ENCODE results near the gene FCRL3. TPM values are rescaled to one million over a fixed set of nuclear protein-coding genes. Genes with fewer than 3 reads are reported as not detected.

FCRL3 gene
- total and polyA plus RNA-seq, 2 of the 8 experiments (the other 6 are each of a cell fraction or from before 2014, with no cell fraction given), result not detected

DNA sequence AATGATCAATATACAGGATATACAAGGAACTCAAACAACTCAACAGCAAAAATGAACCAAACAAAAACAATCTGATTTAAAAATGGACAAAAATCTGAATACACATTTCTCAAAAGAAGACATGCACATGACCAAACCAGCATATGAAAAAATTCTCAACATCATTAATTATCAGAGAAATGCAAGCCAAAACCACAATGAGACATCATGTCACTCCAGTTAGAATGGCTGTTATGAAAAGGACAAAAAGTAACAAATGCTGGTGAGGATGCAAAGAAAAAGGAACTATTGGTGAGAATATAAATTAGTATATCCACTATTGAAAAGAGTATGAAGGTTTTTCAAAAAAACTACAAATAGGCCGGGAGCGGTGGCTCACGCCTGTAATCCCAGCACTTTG is 42.0 kb downstream of the FCRL3 start:
- TF ChIP-seq KDM1A (IDR thresholded peaks at IDR 0.05; ENCODE audit: borderline replicate concordance, low read length) (no peak), SP4 (IDR thresholded peaks at IDR 0.05; ENCODE audit: low read length) (no peak), SRF (IDR thresholded peaks at IDR 0.05; ENCODE audit: low read depth, low read length) (no peak), TEAD4 (IDR thresholded peaks at IDR 0.05; ENCODE audit: low read depth, low read length) (no peak), E2F6 (IDR thresholded peaks at IDR 0.05) (no peak), SP1 (IDR thresholded peaks at IDR 0.05; ENCODE audit: low read depth, low read length) (no peak), GABPA (IDR thresholded peaks at IDR 0.05; ENCODE audit: borderline replicate concordance, insufficient read depth, low read length) (no peak), RBBP5 (IDR thresholded peaks at IDR 0.05; ENCODE audit: borderline replicate concordance, low read depth, low read length) (no peak), CHD2 (IDR thresholded peaks at IDR 0.05; ENCODE audit: low read length) (no peak), POLR2AphosphoS5 (IDR thresholded peaks at IDR 0.05; ENCODE audit: low read depth, low read length) (no peak), CHD1 (IDR thresholded peaks at IDR 0.05; ENCODE audit: low read depth, low read length) (no peak), POU5F1 (IDR thresholded peaks at IDR 0.05; ENCODE audit: low read depth, low read length) (no peak), TCF12 (IDR thresholded peaks at IDR 0.05; ENCODE audit: low read depth, low read length) (no peak), RFX5 (IDR thresholded peaks at IDR 0.05; ENCODE audit: borderline replicate concordance, low read depth, low read length) (no peak), PHF8 (conservative IDR thresholded peaks at IDR 0.05; ENCODE audit: low read depth, low read length) (no peak), SIX5 (IDR thresholded peaks at IDR 0.05; ENCODE audit: low read depth, low read length) (no peak)
- 95% methylated on average over 3 of the region's 3 CpGs; no CpG with 5 or more reads in 1 of the 2 experiments for WGBS, 2 experiments (ENCODE audit: extremely low coverage in 1 of 2, insufficient coverage in 1 of 2, insufficient read length in 1 of 2, insufficient replicate concordance in 2 of 2, low coverage in 1 of 2, low lambda C conversion rate in 2 of 2, missing lambda C conversion rate in 1 of 2)
- FAIRE-seq, result no peak

More for the DNA sequence above, 42.0 kb downstream of the FCRL3 start:
- Histone ChIP-seq H3K27ac (ENCODE audit: low read depth, low read length) (no peak overlapping the region), H2BK120ac (replicated peaks; ENCODE audit: low read depth, low read length) (no peak overlapping the region), H3K9ac (replicated peaks in 1 of 4; ENCODE audit: extremely low read depth in 1 of 4, low read depth in 3 of 4, low read length in 3 of 4) (no peak overlapping the region), H4K5ac (ENCODE audit: insufficient read length, low read depth, low read length) (no peak overlapping the region), H3K4me3 (ENCODE audit: extremely low read depth in 1 of 4, insufficient read depth in 2 of 4, low read depth in 3 of 4, low read length in 4 of 4) (no peak overlapping the region), H3K27me3 (replicated peaks in 1 of 4; ENCODE audit: control insufficient read depth in 3 of 4, extremely low read depth in 1 of 4, insufficient read depth in 3 of 4, low read length in 3 of 4) (no peaks in the 10 kb centered on the region), H2BK12ac (ENCODE audit: low read depth, low read length) (no peak overlapping the region), H3K4me2 (ENCODE audit: insufficient read depth in 1 of 2, low read depth in 2 of 2, low read length in 2 of 2) (no peak overlapping the region), H3K14ac (ENCODE audit: insufficient read length) (no peak overlapping the region), H2BK5ac (ENCODE audit: low read depth, low read length) (no peak overlapping the region), H4K91ac (replicated peaks; ENCODE audit: insufficient read length, low read length) (no peak overlapping the region), H4K20me1 (replicated peaks in 1 of 2; ENCODE audit: control insufficient read depth in 1 of 2, insufficient read depth in 2 of 2, low read length in 2 of 2) (no peaks in the 10 kb centered on the region), H2BK15ac (ENCODE audit: low read length) (no peak overlapping the region), H3K79me2 (ENCODE audit: control insufficient read depth in 1 of 2, insufficient read depth in 2 of 2, low read length in 2 of 2) (no peaks in the 10 kb centered on the region), H3K4ac (replicated peaks; ENCODE audit: insufficient read length, low read depth, low read length) (no peak overlapping the region), H3K23me2 (ENCODE audit: low read depth, low read length) (no peaks in the 10 kb centered on the region), H3K56ac (replicated peaks; ENCODE audit: insufficient read length, low read depth, low read length) (no peak overlapping the region), H4K8ac (ENCODE audit: extremely low read depth, insufficient read depth, low read length) (no peak overlapping the region), H3K23ac (ENCODE audit: insufficient read length) (no peak overlapping the region), H3K36me3 (ENCODE audit: control insufficient read depth in 2 of 4, insufficient read depth in 4 of 4, low read length in 3 of 4) (no peaks in the 10 kb centered on the region), H3K4me1 (replicated peaks in 1 of 4; ENCODE audit: control insufficient read depth in 3 of 4, insufficient read depth in 4 of 4, low read length in 3 of 4) (no peaks in the 10 kb centered on the region), H2BK20ac (ENCODE audit: low read length) (no peak overlapping the region), H3K9me3 (ENCODE audit: insufficient read depth in 2 of 2, low read depth in 1 of 2, low read length in 1 of 2) (no peaks in the 10 kb centered on the region), H3K79me1 (ENCODE audit: low read depth, low read length) (no peaks in the 10 kb centered on the region), H3K18ac (ENCODE audit: extremely low read depth, low read length) (no peak overlapping the region), H2AK5ac (ENCODE audit: low read depth, low read length) (no peak overlapping the region), H2AFZ (ENCODE audit: low read length) (no peak overlapping the region)
- CTCF ChIA-PET (ENCODE audit: partially characterized antibody), result no interaction called here
- POLR2A ChIA-PET (ENCODE audit: partially characterized antibody), result no interaction called here
- no peak for DNase-seq (ENCODE audit: low read depth in 1 of 2, low spot score in 2 of 2)
